OCI-LY1 (cell line): Measurements from ENCODE around the gene RYR3.

Experiments used
- EZH2 ChIP-seq: fragments of 200-600 bp; sonication (generic), shearing (Covaris generic); IDR thresholded peaks from 2 replicates; pipeline ENCODE4 v1.8.0; 2017; ENCODE audit warnings: borderline replicate concordance, mixed run types, mild to moderate bottlenecking, antibody characterized with exemption, low read length, moderate library complexity, mixed read lengths
- TF ChIP-seq, protein P1 (sequence below): fragments of 200-600 bp; sonication (generic), shearing (Covaris generic); IDR thresholded peaks from 2 replicates; pipeline ENCODE4 v1.5.1; 2017; ENCODE audit warnings: mild to moderate bottlenecking, antibody characterized with exemption, low read length, moderate library complexity, mixed read lengths

DNA sequence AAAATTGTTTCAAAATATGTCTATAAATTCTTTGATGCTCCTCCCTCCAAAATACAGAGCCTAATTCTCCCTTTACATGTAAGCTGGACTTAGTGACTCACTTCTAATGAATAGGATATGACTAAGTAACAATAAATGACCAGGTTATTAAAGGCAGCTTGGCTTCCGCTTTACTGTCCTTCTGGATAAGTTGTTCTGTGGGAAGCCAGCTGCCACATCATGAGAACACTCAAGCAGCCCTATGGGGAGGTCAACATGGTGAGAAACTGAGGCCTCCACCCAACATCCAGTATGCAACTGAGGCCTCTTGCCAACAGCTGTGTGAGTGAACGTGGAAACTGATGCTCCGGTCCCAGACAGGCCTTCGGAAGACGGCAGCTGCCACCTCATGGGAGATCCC is 410.2 kb downstream of the RYR3 start:
- TF ChIP-seq EZH2 = no peak
- TF ChIP-seq, protein P1, sequence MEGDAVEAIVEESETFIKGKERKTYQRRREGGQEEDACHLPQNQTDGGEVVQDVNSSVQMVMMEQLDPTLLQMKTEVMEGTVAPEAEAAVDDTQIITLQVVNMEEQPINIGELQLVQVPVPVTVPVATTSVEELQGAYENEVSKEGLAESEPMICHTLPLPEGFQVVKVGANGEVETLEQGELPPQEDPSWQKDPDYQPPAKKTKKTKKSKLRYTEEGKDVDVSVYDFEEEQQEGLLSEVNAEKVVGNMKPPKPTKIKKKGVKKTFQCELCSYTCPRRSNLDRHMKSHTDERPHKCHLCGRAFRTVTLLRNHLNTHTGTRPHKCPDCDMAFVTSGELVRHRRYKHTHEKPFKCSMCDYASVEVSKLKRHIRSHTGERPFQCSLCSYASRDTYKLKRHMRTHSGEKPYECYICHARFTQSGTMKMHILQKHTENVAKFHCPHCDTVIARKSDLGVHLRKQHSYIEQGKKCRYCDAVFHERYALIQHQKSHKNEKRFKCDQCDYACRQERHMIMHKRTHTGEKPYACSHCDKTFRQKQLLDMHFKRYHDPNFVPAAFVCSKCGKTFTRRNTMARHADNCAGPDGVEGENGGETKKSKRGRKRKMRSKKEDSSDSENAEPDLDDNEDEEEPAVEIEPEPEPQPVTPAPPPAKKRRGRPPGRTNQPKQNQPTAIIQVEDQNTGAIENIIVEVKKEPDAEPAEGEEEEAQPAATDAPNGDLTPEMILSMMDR = no peak
